DOHH2 (cell line): ENCODE measurements around the gene HSPG2.
"Not testable (repeated sequence)": the region's sequence is repeated elsewhere in the genome, so short reads cannot be mapped to it uniquely, and the experiment has no call there.

Source experiments
- H3F3A ChIP-seq: fragments of 200-600 bp; sonication (generic), shearing (Covaris generic); 2 replicates; pipeline ENCODE4 v1.6.0; 2016; ENCODE audit warnings: antibody characterized with exemption, mild to moderate bottlenecking; ENCODE audit not compliant: control insufficient read depth, insufficient read depth
- H3K27ac ChIP-seq: fragments of 200-600 bp; sonication (generic); 2 replicates; pipeline ENCODE4 v1.5.1; 2014; ENCODE audit warnings: low read depth, mild to moderate bottlenecking, low read length, moderate library complexity
- H3K27me3 ChIP-seq: fragments of 200-600 bp; sonication (generic); 2 replicates; pipeline ENCODE4 v1.6.1; 2014; ENCODE audit warnings: mild to moderate bottlenecking, low read length, mixed read lengths; ENCODE audit not compliant: control insufficient read depth
- H3K36me3 ChIP-seq: fragments of 200-600 bp; sonication (generic); 2 replicates; pipeline ENCODE4 v1.6.1; 2014; ENCODE audit warnings: mild to moderate bottlenecking, low read length, moderate library complexity, mixed read lengths; ENCODE audit not compliant: control insufficient read depth
- H3K4me1 ChIP-seq: fragments of 200-600 bp; sonication (generic); 2 replicates; pipeline ENCODE4 v1.6.1; 2014; ENCODE audit warnings: mild to moderate bottlenecking, low read length, mixed read lengths; ENCODE audit not compliant: control insufficient read depth
- H3K4me2 ChIP-seq: fragments of 200-600 bp; sonication (generic); 2 replicates; pipeline ENCODE4 v1.6.0; 2014; ENCODE audit warnings: mild to moderate bottlenecking, low read length, moderate library complexity
- H3K4me3 ChIP-seq: fragments of 200-600 bp; sonication (generic); 2 replicates; pipeline ENCODE4 v1.5.1; 2014; ENCODE audit warnings: mild to moderate bottlenecking, low read length, mixed read lengths
- H3K79me2 ChIP-seq: fragments of 200-600 bp; sonication (generic); 2 replicates; pipeline ENCODE4 v1.6.1; 2014; ENCODE audit warnings: mild to moderate bottlenecking, low read length, mixed read lengths; ENCODE audit not compliant: control insufficient read depth
- H3K9me2 ChIP-seq: fragments of 200-600 bp; sonication (generic); replicated peaks from 2 replicates; pipeline ENCODE4 v1.6.1; 2014; ENCODE audit warnings: mild to moderate bottlenecking, low read length, mixed read lengths; ENCODE audit not compliant: control insufficient read depth
- H3K9me3 ChIP-seq: fragments of 200-600 bp; sonication (generic); 2 replicates; pipeline ENCODE4 v1.6.1; 2014; ENCODE audit warnings: antibody characterized with exemption, low read length, mixed read lengths; ENCODE audit not compliant: control insufficient read depth, insufficient read depth
- H4K20me1 ChIP-seq: fragments of 200-600 bp; sonication (generic); 2 replicates; pipeline ENCODE4 v1.6.0; 2014; ENCODE audit warnings: low read depth, mild to moderate bottlenecking, antibody characterized with exemption, low read length, moderate library complexity; ENCODE audit not compliant: control insufficient read depth, insufficient read depth
- CTCF ChIP-seq: fragments of 200-600 bp; sonication (generic); IDR thresholded peaks from one replicate; pipeline ENCODE4 v1.5.1; 2014; ENCODE audit warnings: antibody characterized with exemption, mild to moderate bottlenecking, low read depth, low read length; ENCODE audit not compliant: poor library complexity, severe bottlenecking
- EZH2phosphoT487 ChIP-seq: fragments of 200-600 bp; sonication (generic); IDR thresholded peaks from 2 replicates; pipeline ENCODE4 v1.6.1; 2017; ENCODE audit warnings: borderline replicate concordance, mild to moderate bottlenecking, antibody characterized with exemption, low read length, moderate library complexity, mixed read lengths

The HSPG2 gene

GRCh38 chr1:21828075-21828474 is 109.0 kb downstream of the HSPG2 start:
- Histone ChIP-seq H3K9me3 (no peaks in the 10 kb centered on the region), H3K9me2 (no peaks in the 10 kb centered on the region), H3K27me3 (no peaks in the 10 kb centered on the region), H3K27ac (no peak overlapping the region), H3K4me3 (no peak overlapping the region), H3K36me3 (no peaks in the 10 kb centered on the region), H4K20me1 (no peaks in the 10 kb centered on the region), H3K4me2 (no peak overlapping the region), H3K79me2 (no peaks in the 10 kb centered on the region), H3F3A (no peaks in the 10 kb centered on the region), H3K4me1 (no peaks in the 10 kb centered on the region)
- no peak for TF ChIP-seq EZH2phosphoT487
- TF ChIP-seq CTCF, result no peak

- Histone ChIP-seq H3K9me2 (no peaks in the 10 kb centered on the region), H3K4me2 (no peak overlapping the region), H3K27ac (no peak overlapping the region), H3K79me2 (no peaks in the 10 kb centered on the region), H3F3A (no peaks in the 10 kb centered on the region), H3K27me3 (no peaks in the 10 kb centered on the region), H3K9me3 (no peaks in the 10 kb centered on the region), H3K4me1 (no peaks in the 10 kb centered on the region), H3K4me3 (no peak overlapping the region), H3K36me3 (no peaks in the 10 kb centered on the region), H4K20me1 (no peaks in the 10 kb centered on the region)
- TF ChIP-seq EZH2phosphoT487 (no peak), CTCF (no peak)
These were observed 109.9 kb downstream of the HSPG2 start for GRCh38 chr1:21827141-21827679.

GRCh38 chr1:21826694-21827093 is 110.4 kb downstream of the HSPG2 start:
- not testable (repeated sequence) for H3K79me2 ChIP-seq, H3K9me3 ChIP-seq

GRCh38 chr1:21825393-21825792 is 111.7 kb downstream of the HSPG2 start:
- Histone ChIP-seq H3K4me2 (no peak overlapping the region), H3K4me1 (no peaks in the 10 kb centered on the region), H3K36me3 (no peaks in the 10 kb centered on the region), H3K27me3 (no peaks in the 10 kb centered on the region), H3F3A (no peaks in the 10 kb centered on the region), H3K79me2 (no peaks in the 10 kb centered on the region), H3K4me3 (no peak overlapping the region), H3K27ac (no peak overlapping the region), H3K9me3 (no peaks in the 10 kb centered on the region), H4K20me1 (no peaks in the 10 kb centered on the region), H3K9me2 (no peaks in the 10 kb centered on the region)
- no peak for TF ChIP-seq EZH2phosphoT487
- TF ChIP-seq CTCF, result no peak

More at GRCh38 chr1:21826694-21827093, 110.4 kb downstream of the HSPG2 start:
- H3K4me2 ChIP-seq, H3K36me3 ChIP-seq, H3K9me2 ChIP-seq, H3K27ac ChIP-seq, H3K4me3 ChIP-seq, H3F3A ChIP-seq, H4K20me1 ChIP-seq, H3K4me1 ChIP-seq, H3K27me3 ChIP-seq: not testable (repeated sequence)
